Activated CD4-positive, alpha-beta memory T cell treated with anti-CD3 and anti-CD28 coated beads for 36 hours (primary cell): ENCODE results near the gene ANKRD66. TPM values are rescaled to one million over a fixed set of nuclear protein-coding genes. Genes with fewer than 3 reads are reported as not detected.

Source experiments
- CTCF ChIA-PET: fragments of 350-600 bp; sonication (Branson Sonifier 250); formaldehyde crosslinking; loops from one replicate; lab custom pipeline; 2021; ENCODE audit warnings: antibody characterized with exemption, inconsistent platforms; lab: Charles Lee
- POLR2A ChIA-PET: fragments of 350-600 bp; sonication (Branson Sonifier 250); formaldehyde crosslinking; loops from one replicate; lab custom pipeline; 2021; ENCODE audit warnings: antibody characterized with exemption; lab: Charles Lee
- DNase-seq: peaks from one replicate; pipeline ENCODE4 v3.0.0-alpha.2; 2020
- H3K27ac Mint-ChIP-seq: one replicate; pipeline ENCODE4 v1.8.0; 2021; ENCODE audit warnings: mixed read lengths
- H3K27me3 Mint-ChIP-seq: one replicate; pipeline ENCODE4 v1.8.0; 2021; ENCODE audit warnings: mixed read lengths
- H3K36me3 Mint-ChIP-seq: one replicate; pipeline ENCODE4 v1.8.0; 2021; ENCODE audit warnings: mixed read lengths
- H3K4me1 Mint-ChIP-seq: one replicate; pipeline ENCODE4 v1.8.0; 2021; ENCODE audit warnings: low read depth, mixed read lengths
- H3K4me3 Mint-ChIP-seq: one replicate; pipeline ENCODE4 v1.8.0; 2021; ENCODE audit warnings: mild to moderate bottlenecking, mixed read lengths
- H3K9me3 Mint-ChIP-seq: one replicate; pipeline ENCODE4 v1.8.0; 2021; ENCODE audit warnings: mixed read lengths
- intact Hi-C: fragments of 100-400 bp; cut with micrococcal nuclease; formaldehyde crosslinking; loops from one replicate; pipeline ENCODE4 v1.15.1; 2023
- total RNA-seq, 2 experiments: library from RNA; stranded (reverse); gene quantifications; one replicate each; pipeline ENCODE4 v1.2.3, GENCODE V29; 2021

Gene ANKRD66
- total RNA-seq, 2 experiments from 2014 or later = not detected

GRCh38 chr6:46799657-46800056 lies 52.9 kb downstream of the ANKRD66 start:
- Mint-ChIP-seq H3K27ac (no peak overlapping the region), H3K36me3 (no peaks in the 10 kb centered on the region), H3K4me3 (no peak overlapping the region), H3K27me3 (peaks cover 3% of the 10 kb centered on the region), H3K4me1 (no peaks in the 10 kb centered on the region), H3K9me3 (no peaks in the 10 kb centered on the region)
- ChIA-PET CTCF (no interaction called here), POLR2A (no interaction called here)
- DNase-seq = no peak
- intact Hi-C loops = no loop called here

- H3K27ac Mint-ChIP-seq = no peak overlapping the region
- H3K4me3 Mint-ChIP-seq = no peak overlapping the region
- ChIA-PET POLR2A (no interaction called here), CTCF (no interaction called here)
- no peak for DNase-seq
- H3K36me3 Mint-ChIP-seq = no peaks in the 10 kb centered on the region
- peaks cover 13% of the 10 kb centered on the region for H3K27me3 Mint-ChIP-seq
- intact Hi-C loops = no loop called here
- H3K9me3 Mint-ChIP-seq = no peaks in the 10 kb centered on the region
- no peaks in the 10 kb centered on the region for H3K4me1 Mint-ChIP-seq
Measured at GRCh38 chr6:46808806-46809205, 62.1 kb downstream of the ANKRD66 start.

Other genes starting within 250 kb of the ANKRD66 start
- gene CYP39A1, start 94.1 kb upstream of the ANKRD66 start, total RNA-seq = not detected
- gene SLC25A27, start 94.0 kb upstream of the ANKRD66 start, total RNA-seq = under 1 TPM; 0.53 to 0.78 TPM
- not detected for gene TDRD6, start 59.0 kb upstream of the ANKRD66 start, total RNA-seq
- not detected for gene PLA2G7, start 11.6 kb upstream of the ANKRD66 start, total RNA-seq
- gene MEP1A, start 46.5 kb downstream of the ANKRD66 start, total RNA-seq = not detected
- not detected for gene ADGRF5, start 175.0 kb downstream of the ANKRD66 start, total RNA-seq